HepG2 (cell line): ENCODE results near the gene AGXT. TPM values are rescaled to one million over a fixed set of nuclear protein-coding genes. Genes with fewer than 3 reads are reported as not detected.

ENCODE experiments used
- ARNT2 ChIP-seq: sonication (generic); formaldehyde crosslinking; IDR thresholded peaks from 2 replicates; pipeline ENCODE4 v1.8.0; 2022; ENCODE audit warnings: mild to moderate bottlenecking, low read depth, missing genetic modification reagents, moderate library complexity
- CCAR2 ChIP-seq: fragments of 200-400 bp; formaldehyde crosslinking; optimal IDR thresholded peaks from 2 replicates; pipeline ENCODE3; 2018; ENCODE audit warnings: low read depth, mild to moderate bottlenecking, low read length, moderate library complexity
- CEBPB ChIP-seq: IDR thresholded peaks from 2 replicates; pipeline ENCODE4 v1.6.1; 2011; ENCODE audit warnings: low read depth, low read length, improper control_type of control experiment, borderline replicate concordance
- EEA1 ChIP-seq: sonication (generic); formaldehyde crosslinking; IDR thresholded peaks from 2 replicates; pipeline ENCODE4 v1.5.1; 2020; ENCODE audit warnings: mild to moderate bottlenecking, missing genetic modification reagents, borderline replicate concordance
- HES4 ChIP-seq: sonication (generic); formaldehyde crosslinking; IDR thresholded peaks from 2 replicates; pipeline ENCODE4 v1.9.0; 2021; ENCODE audit warnings: mild to moderate bottlenecking, missing genetic modification reagents, borderline replicate concordance
- HNRNPUL1 ChIP-seq: fragments of 200-400 bp; formaldehyde crosslinking; IDR thresholded peaks from 2 replicates; pipeline ENCODE4 v1.6.1; 2017; ENCODE audit warnings: low read depth, mild to moderate bottlenecking, low read length, moderate library complexity
- HOXA7 ChIP-seq: sonication (generic); formaldehyde crosslinking; IDR thresholded peaks from 2 replicates; pipeline ENCODE4 v1.8.1; 2022; ENCODE audit warnings: mild to moderate bottlenecking, missing genetic modification reagents, moderate library complexity
- JARID2 ChIP-seq: sonication (generic); formaldehyde crosslinking; IDR thresholded peaks from 2 replicates; pipeline ENCODE4 v1.8.1; 2023; ENCODE audit warnings: missing genetic modification reagents, inconsistent platforms; ENCODE audit not compliant: insufficient replicate concordance
- MZF1 ChIP-seq: sonication (generic); formaldehyde crosslinking; IDR thresholded peaks from 2 replicates; pipeline ENCODE4 v1.8.1; 2023; ENCODE audit warnings: mild to moderate bottlenecking, missing genetic modification reagents, borderline replicate concordance
- NBN ChIP-seq: fragments of 450-650 bp; conservative IDR thresholded peaks from 2 replicates; pipeline ENCODE4 v1.6.1; 2017
- NR1H2 ChIP-seq: sonication (generic); formaldehyde crosslinking; IDR thresholded peaks from 2 replicates; pipeline ENCODE4 v1.8.1; 2022; ENCODE audit warnings: low read depth, missing genetic modification reagents, borderline replicate concordance
- RAD21 ChIP-seq: fragments of 450-650 bp; formaldehyde crosslinking; IDR thresholded peaks from 2 replicates; pipeline ENCODE4 v1.5.0; 2020; ENCODE audit warnings: mild to moderate bottlenecking
- RORA ChIP-seq: sonication (generic); formaldehyde crosslinking; IDR thresholded peaks from 2 replicates; pipeline ENCODE4 v1.5.0; 2020; ENCODE audit warnings: mild to moderate bottlenecking, missing genetic modification reagents, moderate library complexity
- TOPORS ChIP-seq: sonication (generic); formaldehyde crosslinking; IDR thresholded peaks from 2 replicates; pipeline ENCODE4 v1.8.0; 2023; ENCODE audit warnings: mild to moderate bottlenecking, missing genetic modification reagents
- ZBTB8A ChIP-seq: sonication (generic); formaldehyde crosslinking; IDR thresholded peaks from 2 replicates; pipeline ENCODE4 v1.4.0; 2020; ENCODE audit warnings: mild to moderate bottlenecking, low read depth, missing genetic modification reagents, borderline replicate concordance
- ZNF17 ChIP-seq: sonication (generic); formaldehyde crosslinking; IDR thresholded peaks from 2 replicates; pipeline ENCODE4 v1.5.0; 2020; ENCODE audit warnings: mild to moderate bottlenecking, missing genetic modification reagents
- ZNF180 ChIP-seq: sonication (generic); formaldehyde crosslinking; IDR thresholded peaks from 2 replicates; pipeline ENCODE4 v1.4.0; 2020; ENCODE audit warnings: low read depth, missing genetic modification reagents, borderline replicate concordance
- ZNF556 ChIP-seq: sonication (generic); formaldehyde crosslinking; IDR thresholded peaks from 2 replicates; pipeline ENCODE4 v1.4.0; 2020; ENCODE audit warnings: mild to moderate bottlenecking, missing genetic modification reagents, borderline replicate concordance
- ZNF850 ChIP-seq: sonication (generic); formaldehyde crosslinking; conservative IDR thresholded peaks from 2 replicates; pipeline ENCODE4 v1.9.0; 2021; ENCODE audit warnings: mild to moderate bottlenecking, missing genetic modification reagents
- ZSCAN12 ChIP-seq: sonication (generic); formaldehyde crosslinking; IDR thresholded peaks from 2 replicates; pipeline ENCODE4 v1.9.0; 2021; ENCODE audit warnings: mild to moderate bottlenecking, missing genetic modification reagents
- polyA plus RNA-seq, 8 experiments: library from polyadenylated mRNA; depleted of rRNA in 3 of 8; stranded (reverse) in 7 of 8; unstranded in 1 of 8; fragments of >200 nt; fragmentation: Illumina TruSeq in 4 of 8; extraction: Trizol in 4 of 8; gene quantifications; 2 replicates each; pipeline versions ENCODE4 v1.2.1 to v1.2.3, GENCODE V29; 2011 to 2016; ENCODE audit warnings: low read depth in 4 of 8, missing spikeins in 1 of 8, mixed read lengths in 1 of 8; ENCODE audit not compliant: insufficient read depth in 1 of 8
- total RNA-seq, 5 experiments: library from RNA; depleted of rRNA; stranded (reverse); fragments of >200 nt; fragmentation: Illumina TruSeq; extraction: Trizol; gene quantifications; 2 replicates each; pipeline ENCODE4 v1.2.3, GENCODE V29; 2016; ENCODE audit warnings: low read depth in 1 of 5
- TF ChIP-seq, protein P1 (sequence below): sonication (generic); formaldehyde crosslinking; IDR thresholded peaks from 2 replicates; pipeline ENCODE4 v1.5.0; 2020; ENCODE audit warnings: missing genetic modification reagents
- TF ChIP-seq, protein P2 (sequence below): sonication (generic); formaldehyde crosslinking; IDR thresholded peaks from 2 replicates; pipeline ENCODE4 v1.5.0; 2020; ENCODE audit warnings: missing genetic modification reagents
- TF ChIP-seq, protein P3 (sequence below): sonication (generic); formaldehyde crosslinking; IDR thresholded peaks from 2 replicates; pipeline ENCODE4 v1.4.0; 2020; ENCODE audit warnings: missing genetic modification reagents; ENCODE audit errors: not compliant biosample characterization
- TF ChIP-seq, protein P4 (sequence below): sonication (generic); formaldehyde crosslinking; conservative IDR thresholded peaks from 2 replicates; pipeline ENCODE4 v1.4.0; 2020; ENCODE audit warnings: missing genetic modification reagents
- TF ChIP-seq, protein P5 (sequence below): sonication (generic); formaldehyde crosslinking; IDR thresholded peaks from 2 replicates; pipeline ENCODE4 v1.8.0; 2022; ENCODE audit warnings: missing genetic modification reagents, mild to moderate bottlenecking, inconsistent platforms, borderline replicate concordance

Gene AGXT
- total and polyA plus RNA-seq, 2 of the 13 experiments (the other 11 are each of a cell fraction or from before 2014, with no cell fraction given) = 41.9 to 96.1 TPM

DNA sequence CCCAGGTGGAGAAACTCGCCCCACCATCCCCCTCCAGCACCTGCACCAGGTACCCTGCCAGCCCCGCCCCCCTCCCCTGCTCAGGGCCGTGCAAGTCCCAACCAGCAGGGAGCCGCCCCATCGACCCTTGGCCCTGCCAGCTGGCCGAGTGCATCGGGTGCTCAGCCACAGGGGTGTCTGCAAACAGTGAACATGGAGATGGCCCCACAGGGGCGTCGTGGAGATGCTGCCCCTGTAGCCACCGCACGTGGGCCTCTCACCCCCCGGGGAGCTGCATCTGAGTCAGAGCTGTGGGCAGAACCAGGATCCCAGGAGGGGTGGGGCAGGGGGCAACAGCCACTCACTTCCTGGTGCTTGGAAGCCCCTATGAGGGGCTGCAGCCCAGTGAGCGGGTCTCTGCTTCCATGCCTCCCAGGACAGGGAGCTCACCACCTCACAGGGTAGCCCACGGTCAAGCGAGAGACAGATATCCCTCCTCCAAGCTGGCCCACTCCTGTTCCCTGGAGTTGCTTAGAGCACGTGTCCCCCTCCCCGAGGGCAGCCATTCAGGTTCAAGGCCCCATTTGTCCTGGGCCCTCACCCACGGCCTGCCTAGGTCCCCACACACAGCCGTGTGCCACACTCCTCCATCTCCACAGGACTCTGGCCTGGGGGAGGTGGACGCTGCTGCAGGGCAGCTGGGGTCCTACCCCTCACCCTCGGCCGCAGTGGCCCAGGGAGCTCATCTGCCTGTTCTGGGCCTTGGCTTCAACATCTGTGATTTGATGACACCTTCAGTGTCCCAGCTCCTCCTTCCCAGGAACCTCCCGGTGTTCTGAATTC lies 28.5 kb downstream of the AGXT start (continued):
- TF ChIP-seq, protein P1, sequence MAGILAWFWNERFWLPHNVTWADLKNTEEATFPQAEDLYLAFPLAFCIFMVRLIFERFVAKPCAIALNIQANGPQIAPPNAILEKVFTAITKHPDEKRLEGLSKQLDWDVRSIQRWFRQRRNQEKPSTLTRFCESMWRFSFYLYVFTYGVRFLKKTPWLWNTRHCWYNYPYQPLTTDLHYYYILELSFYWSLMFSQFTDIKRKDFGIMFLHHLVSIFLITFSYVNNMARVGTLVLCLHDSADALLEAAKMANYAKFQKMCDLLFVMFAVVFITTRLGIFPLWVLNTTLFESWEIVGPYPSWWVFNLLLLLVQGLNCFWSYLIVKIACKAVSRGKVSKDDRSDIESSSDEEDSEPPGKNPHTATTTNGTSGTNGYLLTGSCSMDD (CRISPR knock-in tag) = no peak
- TF ChIP-seq TOPORS (peak; percentile 86; the same call in 1 of the 2 replicates), RORA (no peak), HES4 (no peak), HOXA7 (CRISPR knock-in tag) (no peak), ARNT2 (no peak), JARID2 (CRISPR knock-in tag) (no peak), NR1H2 (CRISPR knock-in tag) (no peak), ZNF556 (CRISPR knock-in tag) (peak; percentile 58; the same call in 1 of the 2 replicates), ZNF17 (CRISPR knock-in tag) (no peak), ZNF180 (CRISPR knock-in tag) (no peak), HNRNPUL1 (no peak), ZNF850 (CRISPR knock-in tag) (no peak), RAD21 (CRISPR knock-in tag) (0 out of 2 replicates have a peak, but pooled peaks have one; percentile 33), ZBTB8A (CRISPR knock-in tag) (no peak), CEBPB (no peak), NBN (no peak), ZSCAN12 (CRISPR knock-in tag) (no peak), EEA1 (CRISPR knock-in tag) (no peak), CCAR2 (no peak), MZF1 (0 out of 2 replicates have a peak, but pooled peaks have one; percentile 12)
- TF ChIP-seq, protein P2, sequence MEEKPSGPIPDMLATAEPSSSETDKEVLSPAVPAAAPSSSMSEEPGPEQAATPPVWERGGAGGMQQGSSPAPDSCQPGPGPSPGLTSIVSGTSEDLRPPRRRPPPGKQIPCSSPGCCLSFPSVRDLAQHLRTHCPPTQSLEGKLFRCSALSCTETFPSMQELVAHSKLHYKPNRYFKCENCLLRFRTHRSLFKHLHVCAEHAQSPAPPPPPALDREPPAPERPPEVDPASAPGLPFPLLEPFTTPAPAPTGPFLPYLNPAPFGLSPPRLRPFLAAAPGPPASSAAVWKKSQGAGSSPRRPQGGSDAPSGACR = peak; percentile 85; the same call in 1 of the 2 replicates
- TF ChIP-seq, protein P3, sequence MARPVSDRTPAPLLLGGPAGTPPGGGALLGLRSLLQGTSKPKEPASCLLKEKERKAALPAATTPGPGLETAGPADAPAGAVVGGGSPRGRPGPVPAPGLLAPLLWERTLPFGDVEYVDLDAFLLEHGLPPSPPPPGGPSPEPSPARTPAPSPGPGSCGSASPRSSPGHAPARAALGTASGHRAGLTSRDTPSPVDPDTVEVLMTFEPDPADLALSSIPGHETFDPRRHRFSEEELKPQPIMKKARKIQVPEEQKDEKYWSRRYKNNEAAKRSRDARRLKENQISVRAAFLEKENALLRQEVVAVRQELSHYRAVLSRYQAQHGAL (CRISPR knock-in tag) = no peak
- TF ChIP-seq, protein P4, sequence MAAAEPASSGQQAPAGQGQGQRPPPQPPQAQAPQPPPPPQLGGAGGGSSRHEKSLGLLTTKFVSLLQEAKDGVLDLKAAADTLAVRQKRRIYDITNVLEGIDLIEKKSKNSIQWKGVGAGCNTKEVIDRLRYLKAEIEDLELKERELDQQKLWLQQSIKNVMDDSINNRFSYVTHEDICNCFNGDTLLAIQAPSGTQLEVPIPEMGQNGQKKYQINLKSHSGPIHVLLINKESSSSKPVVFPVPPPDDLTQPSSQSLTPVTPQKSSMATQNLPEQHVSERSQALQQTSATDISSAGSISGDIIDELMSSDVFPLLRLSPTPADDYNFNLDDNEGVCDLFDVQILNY = no peak
- TF ChIP-seq, protein P5, sequence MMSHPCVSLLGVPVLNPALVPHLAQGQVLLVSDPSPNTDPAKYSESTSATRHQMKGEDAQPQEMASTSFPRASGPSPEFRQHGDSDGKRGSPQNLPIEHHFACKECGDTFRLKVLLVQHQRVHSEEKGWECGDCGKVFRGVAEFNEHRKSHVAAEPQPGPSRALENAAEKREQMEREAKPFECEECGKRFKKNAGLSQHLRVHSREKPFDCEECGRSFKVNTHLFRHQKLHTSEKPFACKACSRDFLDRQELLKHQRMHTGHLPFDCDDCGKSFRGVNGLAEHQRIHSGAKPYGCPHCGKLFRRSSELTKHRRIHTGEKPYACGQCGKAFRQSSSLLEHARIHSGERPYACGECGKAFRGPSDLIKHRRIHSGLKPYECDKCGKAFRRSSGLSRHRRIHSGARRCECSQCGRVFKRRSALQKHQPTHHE (CRISPR knock-in tag) = no peak
